Esophagus muscularis mucosa (tissue), 4 donors: ENCODE measurements around the gene AVEN. TPM values are rescaled to one million over a fixed set of nuclear protein-coding genes. Genes with fewer than 3 reads are reported as not detected.

Source experiments
- DNase-seq: peaks from one replicate; pipeline ENCODE4 v3.0.0-alpha.2; 2017; ENCODE audit errors: extremely low spot score
- H3K27ac ChIP-seq, 4 donors: fragments of 200-600 bp; sonication (generic); replicated peaks in 1 of 4; 1 replicate in 3 of 4; 2 replicates in 1 of 4; pipeline ENCODE4 v1.5.1; 2016 to 2019; ENCODE audit warnings: mild to moderate bottlenecking in 1 of 4
- H3K27me3 ChIP-seq, 4 donors: fragments of 200-600 bp; sonication (generic); one replicate each; pipeline versions ENCODE4 v1.5.1 to v1.6.0; 2016 to 2019
- H3K36me3 ChIP-seq, 4 donors: fragments of 200-600 bp; sonication (generic); one replicate each; pipeline ENCODE4 v1.5.1; 2016 to 2019
- H3K4me1 ChIP-seq, 4 donors: fragments of 200-600 bp; sonication (generic); one replicate each; pipeline ENCODE4 v1.5.1; 2016 to 2019
- H3K4me3 ChIP-seq, 4 donors: fragments of 200-600 bp; sonication (generic); 1 replicate in 2 of 4; 2 replicates in 2 of 4; pipeline ENCODE4 v1.5.1; 2016 to 2019; ENCODE audit warnings: mild to moderate bottlenecking in 4 of 4, moderate library complexity in 1 of 4
- H3K9me3 ChIP-seq, 4 donors: fragments of 200-600 bp; sonication (generic); 1 replicate in 3 of 4; 2 replicates in 1 of 4; pipeline ENCODE4 v1.5.1; 2016 to 2019
- EP300 ChIP-seq: sonication (generic); formaldehyde crosslinking; IDR thresholded peaks from one replicate; pipeline ENCODE4 v1.6.1; 2017; ENCODE audit warnings: antibody characterized with exemption
- POLR2A ChIP-seq: fragments of 450-650 bp; IDR thresholded peaks from one replicate; pipeline ENCODE4 v1.6.1; 2017; ENCODE audit warnings: antibody characterized with exemption, moderate library complexity, mild to moderate bottlenecking, low read depth
- POLR2AphosphoS5 ChIP-seq, 2 donors: sonication (generic); formaldehyde crosslinking; IDR thresholded peaks; one replicate each; pipeline ENCODE4 v1.6.1; 2017; ENCODE audit warnings: antibody characterized with exemption in 2 of 2
- WGBS: methylation state at CpG from one replicate; pipeline ENCODE4 v1.1.5; 2018; 5-methylcytosine and 5-hydroxymethylcytosine counted together
- intact Hi-C: fragments of 100-400 bp; cut with DNase I; formaldehyde crosslinking; loops from one replicate; pipeline ENCODE4 v1.15.1; 2023
- total RNA-seq, 4 donors: library from RNA; depleted of rRNA; stranded (reverse); fragments of >200 nt; gene quantifications; one replicate each; pipeline versions ENCODE4 v1.1.0 to v1.2.1, GENCODE V29; 2016
- TF ChIP-seq, protein P1 (sequence below), 3 experiments: fragments of 200-600 bp in 2 of 3; fragments of 450-650 bp in 1 of 3; sonication (generic) in 2 of 3; IDR thresholded peaks; one replicate each; pipeline ENCODE4 v1.5.1; 2017 to 2019; ENCODE audit warnings: antibody characterized with exemption in 3 of 3, mild to moderate bottlenecking in 2 of 3, moderate library complexity in 1 of 3

AVEN gene
- total RNA-seq, 4 donors from 2014 or later: 18.2 to 30.9 (median 27.6) TPM

DNA sequence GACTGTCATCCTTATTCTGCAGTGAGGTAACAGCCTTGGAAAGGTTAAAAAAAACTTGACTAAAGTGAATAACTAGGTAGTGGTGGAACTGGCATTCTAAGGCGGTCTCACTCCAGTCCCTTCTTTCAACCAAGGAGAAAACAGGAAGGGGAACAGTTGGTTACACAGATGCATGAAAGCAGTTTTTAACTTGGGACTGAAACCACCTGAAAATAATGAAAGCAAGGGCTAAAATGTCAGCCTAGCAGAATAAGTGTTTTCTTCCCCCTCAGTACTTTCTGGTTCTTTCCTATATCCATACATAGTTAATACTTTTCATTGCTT lies 748 bp upstream of the AVEN start:
- intact Hi-C loops: no loop called here
- H3K4me1 ChIP-seq: peaks cover 0 to 23% (median 16%) of the 10 kb centered on the region in 4 donors
- H3K36me3 ChIP-seq: no peaks in the 10 kb centered on the region
- H3K4me3 ChIP-seq: peak overlapping the region; percentile 72 to 97 (median 82)
- H3K27ac ChIP-seq: peak overlapping the region; percentile 87 to 98 (median 92)
- H3K9me3 ChIP-seq: no peaks in the 10 kb centered on the region
- TF ChIP-seq POLR2A: no peak
- TF ChIP-seq, protein P1, sequence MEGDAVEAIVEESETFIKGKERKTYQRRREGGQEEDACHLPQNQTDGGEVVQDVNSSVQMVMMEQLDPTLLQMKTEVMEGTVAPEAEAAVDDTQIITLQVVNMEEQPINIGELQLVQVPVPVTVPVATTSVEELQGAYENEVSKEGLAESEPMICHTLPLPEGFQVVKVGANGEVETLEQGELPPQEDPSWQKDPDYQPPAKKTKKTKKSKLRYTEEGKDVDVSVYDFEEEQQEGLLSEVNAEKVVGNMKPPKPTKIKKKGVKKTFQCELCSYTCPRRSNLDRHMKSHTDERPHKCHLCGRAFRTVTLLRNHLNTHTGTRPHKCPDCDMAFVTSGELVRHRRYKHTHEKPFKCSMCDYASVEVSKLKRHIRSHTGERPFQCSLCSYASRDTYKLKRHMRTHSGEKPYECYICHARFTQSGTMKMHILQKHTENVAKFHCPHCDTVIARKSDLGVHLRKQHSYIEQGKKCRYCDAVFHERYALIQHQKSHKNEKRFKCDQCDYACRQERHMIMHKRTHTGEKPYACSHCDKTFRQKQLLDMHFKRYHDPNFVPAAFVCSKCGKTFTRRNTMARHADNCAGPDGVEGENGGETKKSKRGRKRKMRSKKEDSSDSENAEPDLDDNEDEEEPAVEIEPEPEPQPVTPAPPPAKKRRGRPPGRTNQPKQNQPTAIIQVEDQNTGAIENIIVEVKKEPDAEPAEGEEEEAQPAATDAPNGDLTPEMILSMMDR (IDR thresholded peaks at IDR 0.05): no peak
- no peak for TF ChIP-seq POLR2AphosphoS5 (IDR thresholded peaks at IDR 0.05)
- no peak for TF ChIP-seq EP300
- DNase-seq: no peak
- H3K27me3 ChIP-seq: no peaks in the 10 kb centered on the region
- WGBS: 68% methylated on average over 1 of the region's 1 CpG

DNA sequence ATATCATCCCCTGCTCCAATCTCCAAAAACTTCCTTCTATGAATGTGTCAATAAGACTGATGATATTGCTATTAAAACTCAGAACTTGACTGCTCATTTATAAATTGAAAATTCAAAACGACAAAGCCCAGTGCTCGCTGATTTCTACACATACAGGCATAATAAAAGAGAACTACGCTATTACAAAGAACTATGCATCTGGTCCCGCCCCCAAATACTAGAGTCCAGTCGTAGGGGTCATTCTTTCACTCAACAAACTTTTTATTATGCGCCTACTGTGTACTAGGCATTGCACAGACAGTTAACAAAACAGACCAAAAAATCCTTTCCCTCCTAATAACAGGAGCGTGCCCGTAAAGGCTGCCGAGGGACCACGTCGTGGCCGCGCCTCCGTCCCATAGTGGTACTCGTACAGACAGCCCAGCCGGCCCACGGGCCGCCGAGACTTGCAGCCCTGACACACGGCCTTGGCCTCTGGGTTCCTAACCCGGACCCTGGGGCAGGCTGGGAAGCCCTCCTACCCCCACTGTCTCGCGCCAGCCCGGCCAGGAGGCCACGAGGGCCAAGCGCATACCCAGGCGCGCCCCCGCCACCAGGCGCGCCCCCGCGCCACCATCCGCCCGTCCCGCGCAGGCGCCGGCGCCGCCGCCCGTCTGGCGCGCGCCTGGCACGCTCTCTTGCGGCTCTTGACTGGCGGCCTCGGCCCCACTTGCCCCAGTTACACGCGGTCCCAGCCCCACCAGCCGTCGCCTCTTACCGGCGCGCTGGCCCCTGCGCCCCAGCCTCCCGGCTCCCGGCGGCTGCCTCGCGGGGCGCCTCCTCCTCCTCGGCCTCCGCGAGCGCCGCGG lies 757 bp downstream of the AVEN start:
- Histone ChIP-seq H3K27me3 (no peaks in the 10 kb centered on the region), H3K9me3 (no peaks in the 10 kb centered on the region), H3K27ac (peak overlapping the region; percentile 87 to 98 (median 92)), H3K4me1 (peaks cover 0 to 25% (median 16%) of the 10 kb centered on the region in 4 donors), H3K4me3 (peak overlapping the region; percentile 72 to 97 (median 82)), H3K36me3 (no peaks in the 10 kb centered on the region)
- WGBS: 1% methylated on average over 15 of the region's 70 CpGs
- intact Hi-C loops: no loop called here
- TF ChIP-seq EP300: no peak
- peak; percentile 30 to 71 for TF ChIP-seq POLR2AphosphoS5 (IDR thresholded peaks at IDR 0.05)
- peak; percentile 93 for DNase-seq

DNA sequence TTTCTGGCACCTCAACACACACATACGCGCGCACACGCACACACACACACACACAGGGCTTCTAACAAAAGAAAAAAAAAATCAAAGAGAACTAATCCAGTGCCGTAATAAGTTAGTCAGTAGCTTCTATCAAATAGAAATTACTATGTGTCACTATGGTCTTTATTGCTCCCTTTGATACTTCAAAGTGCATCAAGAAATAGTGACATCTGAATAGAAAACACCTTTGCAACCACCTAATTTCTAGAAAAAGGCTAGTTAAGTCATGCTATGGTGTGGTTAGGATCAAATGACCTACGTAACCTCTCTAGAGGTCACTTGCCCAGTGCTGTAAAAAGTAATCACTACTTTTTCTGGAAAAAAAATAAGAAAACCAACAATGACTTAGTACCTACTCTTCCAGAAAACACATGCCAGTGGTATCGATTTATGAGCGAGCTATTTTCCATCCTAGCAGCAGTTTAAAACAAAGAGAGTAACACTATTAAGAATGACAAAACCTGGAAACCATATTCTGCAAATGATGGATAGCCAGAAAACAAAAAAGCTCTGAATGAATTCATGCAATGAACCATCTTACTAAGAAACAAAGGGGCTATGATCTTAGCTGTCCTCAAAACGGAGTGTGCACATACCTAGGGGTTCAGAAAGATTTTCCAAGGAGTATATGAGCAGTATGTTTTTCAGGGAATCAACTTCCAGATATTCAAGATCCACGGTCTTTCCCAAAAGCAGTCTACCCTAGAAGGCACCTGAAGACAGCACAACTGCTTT lies 6.8 kb downstream of the AVEN start:
- Histone ChIP-seq H3K36me3 (no peaks in the 10 kb centered on the region), H3K27ac (no peak overlapping the region), H3K4me1 (peaks cover 0 to 7% (median 0%) of the 10 kb centered on the region in 4 donors), H3K9me3 (no peaks in the 10 kb centered on the region), H3K27me3 (no peaks in the 10 kb centered on the region), H3K4me3 (no peak overlapping the region)
- no peak for DNase-seq
- intact Hi-C loops: no loop called here
- TF ChIP-seq EP300 (no peak), POLR2AphosphoS5 (IDR thresholded peaks at IDR 0.05) (no peak)
- 88% methylated on average over 10 of the region's 10 CpGs for WGBS

DNA sequence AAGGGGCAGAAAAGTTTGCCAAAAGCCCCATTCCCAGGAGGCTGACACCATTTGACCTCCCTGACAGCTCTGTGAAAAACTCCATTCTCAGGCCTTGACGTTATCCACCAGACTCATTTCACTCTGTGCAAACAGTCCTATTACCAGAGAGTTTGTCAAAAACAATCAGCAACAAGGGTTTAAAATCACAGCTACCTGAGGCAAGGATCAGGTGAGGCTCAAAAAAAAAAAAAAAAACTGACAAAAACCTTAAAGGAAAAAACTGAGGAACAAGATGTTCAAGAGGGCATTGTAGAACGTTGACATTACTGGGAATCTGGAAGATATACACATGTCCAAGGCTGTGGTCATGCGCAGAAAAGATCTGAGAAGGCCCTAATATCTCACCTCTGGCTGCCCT lies 11.4 kb downstream of the AVEN start:
- WGBS: 76% methylated on average over 3 of the region's 3 CpGs
- no peak overlapping the region for H3K27ac ChIP-seq
- TF ChIP-seq, protein P1 (IDR thresholded peaks at IDR 0.05): no peak
- TF ChIP-seq EP300: no peak
- TF ChIP-seq POLR2A: no peak
- TF ChIP-seq POLR2AphosphoS5 (IDR thresholded peaks at IDR 0.05): no peak

DNA sequence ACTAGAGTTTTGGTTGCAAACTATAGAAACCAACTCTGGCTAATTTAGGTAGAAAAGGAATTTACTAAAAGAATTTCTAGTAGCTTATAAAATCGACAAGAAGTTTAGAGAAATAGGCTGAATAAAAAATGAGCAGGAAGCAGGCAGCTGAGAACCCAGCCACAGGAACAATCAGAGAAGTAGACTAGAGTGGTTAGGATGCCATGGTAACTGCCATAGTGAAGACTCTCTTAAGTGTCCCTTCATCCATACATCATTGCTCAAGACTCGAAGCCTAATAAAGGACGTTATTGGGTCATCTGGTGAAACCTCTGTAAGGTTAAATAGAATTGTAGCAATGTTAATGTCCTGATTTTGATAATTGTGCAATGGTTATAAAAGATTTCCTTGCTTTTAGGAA lies 13.8 kb downstream of the AVEN start:
- H3K27ac ChIP-seq: no peak overlapping the region
- no peaks in the 10 kb centered on the region for H3K9me3 ChIP-seq
- H3K4me3 ChIP-seq: no peak overlapping the region
- DNase-seq: no peak
- intact Hi-C loops: no loop called here
- H3K27me3 ChIP-seq: no peaks in the 10 kb centered on the region
- WGBS: 84% methylated on average over 3 of the region's 3 CpGs
- no peaks in the 10 kb centered on the region for H3K36me3 ChIP-seq
- TF ChIP-seq POLR2A: no peak
- no peak for TF ChIP-seq POLR2AphosphoS5 (IDR thresholded peaks at IDR 0.05)
- TF ChIP-seq, protein P1 (IDR thresholded peaks at IDR 0.05): no peak
- no peak for TF ChIP-seq EP300
- H3K4me1 ChIP-seq: no peaks in the 10 kb centered on the region

More for the DNA sequence above, 11.4 kb downstream of the AVEN start:
- Histone ChIP-seq H3K4me3 (no peak overlapping the region), H3K36me3 (no peaks in the 10 kb centered on the region), H3K27me3 (no peaks in the 10 kb centered on the region), H3K4me1 (no peaks in the 10 kb centered on the region), H3K9me3 (no peaks in the 10 kb centered on the region)
- intact Hi-C loops: no loop called here
- no peak for DNase-seq
